PC-9 (cell line): ENCODE measurements around the gene SNRPD2. TPM values are rescaled to one million over a fixed set of nuclear protein-coding genes. Genes with fewer than 3 reads are reported as not detected.
A peak's percentile ranks its signal among the peaks of the same experiment; 100 is the strongest.

Experiments
- BruUV-seq: library from RNA; stranded (reverse); fragments of 400-500 nt; replicated peaks from 2 replicates; lab custom pipeline; 2021; lab: Mats Ljungman, UMichigan
- CTCF ChIA-PET: fragments of 300-600 bp; sonication (Branson Sonifier 250); formaldehyde crosslinking; loops from one replicate; lab custom pipeline; 2022; ENCODE audit warnings: antibody characterized with exemption; lab: Charles Lee
- POLR2A ChIA-PET: fragments of 300-600 bp; sonication (Branson Sonifier 250); formaldehyde crosslinking; loops from one replicate; lab custom pipeline; 2022; ENCODE audit warnings: antibody characterized with exemption; ENCODE audit not compliant: unreplicated experiment; lab: Charles Lee
- DNase-seq, 2 experiments: peaks; one replicate each; pipeline versions ENCODE4 v3.0.0 to v3.0.0-alpha.2; 2015 to 2022; ENCODE audit warnings: mixed read lengths in 1 of 2
- H2AFZ ChIP-seq: fragments of 200-600 bp; sonication (generic); 2 replicates; pipeline ENCODE4 v1.8.1; 2017; ENCODE audit warnings: antibody characterized with exemption
- H3F3A ChIP-seq: fragments of 200-600 bp; sonication (generic); 2 replicates; pipeline ENCODE4 v1.8.1; 2017; ENCODE audit warnings: antibody characterized with exemption, mild to moderate bottlenecking, low read depth; ENCODE audit not compliant: insufficient read depth
- H3K27ac ChIP-seq: fragments of 200-600 bp; sonication (generic); 2 replicates; pipeline ENCODE4 v1.6.1; 2016; ENCODE audit warnings: mixed run types
- H3K27me3 ChIP-seq: fragments of 200-600 bp; sonication (generic); 2 replicates; pipeline ENCODE4 v1.6.1; 2016; ENCODE audit warnings: low read depth, mixed run types; ENCODE audit not compliant: insufficient read depth
- H3K36me3 ChIP-seq: fragments of 200-600 bp; sonication (generic); 2 replicates; pipeline ENCODE4 v1.6.1; 2016; ENCODE audit warnings: low read depth, mixed run types
- H3K4me1 ChIP-seq: fragments of 200-600 bp; sonication (generic); replicated peaks from 2 replicates; pipeline ENCODE4 v1.6.1; 2016; ENCODE audit warnings: mixed run types; ENCODE audit not compliant: insufficient read depth
- H3K4me2 ChIP-seq: fragments of 200-600 bp; sonication (generic); 2 replicates; pipeline ENCODE4 v1.6.1; 2017; ENCODE audit warnings: mixed run types
- H3K4me3 ChIP-seq: fragments of 200-600 bp; sonication (generic); 2 replicates; pipeline ENCODE4 v1.6.1; 2016; ENCODE audit warnings: mixed run types
- H3K79me2 ChIP-seq: fragments of 200-600 bp; sonication (generic); 2 replicates; pipeline ENCODE4 v1.6.1; 2017; ENCODE audit warnings: low read depth, mixed run types
- H3K9me2 ChIP-seq: fragments of 200-600 bp; sonication (generic); 2 replicates; pipeline ENCODE4 v1.8.1; 2017; ENCODE audit warnings: mild to moderate bottlenecking; ENCODE audit not compliant: insufficient read depth
- H3K9me3 ChIP-seq: fragments of 200-600 bp; sonication (generic); 2 replicates; pipeline ENCODE4 v1.8.1; 2016; ENCODE audit warnings: low read depth; ENCODE audit not compliant: insufficient read depth
- H4K20me1 ChIP-seq: fragments of 200-600 bp; sonication (generic); 2 replicates; pipeline ENCODE4 v1.8.1; 2017; ENCODE audit not compliant: insufficient read depth
- EZH2 ChIP-seq: fragments of 200-600 bp; sonication (generic); IDR thresholded peaks from 2 replicates; pipeline ENCODE4 v1.8.0; 2017; ENCODE audit warnings: antibody characterized with exemption, low read depth
- intact Hi-C: fragments of 100-400 bp; cut with micrococcal nuclease; formaldehyde crosslinking; loops from one replicate; pipeline ENCODE4 v1.10.0; 2022; ENCODE audit not compliant: unreplicated experiment
- total RNA-seq: library from RNA; stranded (reverse); gene quantifications from 2 replicates; pipeline ENCODE4 v1.2.3, GENCODE V29; 2021
- TF ChIP-seq, protein P1 (sequence below): fragments of 200-600 bp; sonication (generic); conservative IDR thresholded peaks from 2 replicates; pipeline ENCODE4 v1.6.1; 2017; ENCODE audit warnings: mixed run types, antibody characterized with exemption, mild to moderate bottlenecking, moderate library complexity

The SNRPD2 gene
- total RNA-seq, 1 experiment from 2014 or later, result 740 TPM

- H3K27ac ChIP-seq, result no peak overlapping the region
Observed at GRCh38 chr19:45715139-45715538, 23.4 kb upstream of the SNRPD2 start.

DNA sequence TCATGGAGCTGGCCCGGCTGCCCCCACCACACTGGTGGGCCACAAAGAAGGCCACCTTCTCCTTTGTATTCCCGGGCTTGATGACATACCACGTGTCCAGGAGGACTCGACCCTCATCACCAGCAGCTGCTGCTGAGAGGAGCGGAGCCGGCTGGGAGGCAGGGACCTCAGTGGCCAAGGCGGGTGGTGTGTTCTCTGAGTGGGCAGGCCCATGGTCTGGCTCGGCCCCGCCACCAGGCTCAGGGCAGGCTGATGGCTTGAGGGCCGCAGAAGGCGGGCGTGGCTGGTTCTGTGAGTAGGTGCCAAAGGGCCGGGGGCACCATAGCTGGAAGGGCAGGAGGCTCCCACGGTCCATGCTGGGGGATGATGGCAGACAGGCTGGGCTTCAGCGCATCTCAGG lies 21.4 kb upstream of the SNRPD2 start:
- Histone ChIP-seq H3K4me1 (peaks cover 14% of the 10 kb centered on the region), H3K4me2 (no peak overlapping the region), H3K27me3 (no peaks in the 10 kb centered on the region), H4K20me1 (peaks cover 15% of the 10 kb centered on the region), H3K9me2 (no peaks in the 10 kb centered on the region), H3K36me3 (no peaks in the 10 kb centered on the region), H2AFZ (no peak overlapping the region), H3K9me3 (no peaks in the 10 kb centered on the region), H3F3A (peaks cover 26% of the 10 kb centered on the region), H3K27ac (no peak overlapping the region), H3K79me2 (peaks cover 73% of the 10 kb centered on the region), H3K4me3 (no peak overlapping the region)
- intact Hi-C loops, result no loop called here
- ChIA-PET POLR2A (interaction anchor here (0.9 kb wide), 1 partner anchor 36 kb away, joined by 12 read pairs; no protein-coding TSS in a partner anchor), CTCF (no interaction called here)
- DNase-seq, result no peak
- no TSS peak for BruUV-seq
- TF ChIP-seq EZH2, result no peak
- TF ChIP-seq, protein P1, sequence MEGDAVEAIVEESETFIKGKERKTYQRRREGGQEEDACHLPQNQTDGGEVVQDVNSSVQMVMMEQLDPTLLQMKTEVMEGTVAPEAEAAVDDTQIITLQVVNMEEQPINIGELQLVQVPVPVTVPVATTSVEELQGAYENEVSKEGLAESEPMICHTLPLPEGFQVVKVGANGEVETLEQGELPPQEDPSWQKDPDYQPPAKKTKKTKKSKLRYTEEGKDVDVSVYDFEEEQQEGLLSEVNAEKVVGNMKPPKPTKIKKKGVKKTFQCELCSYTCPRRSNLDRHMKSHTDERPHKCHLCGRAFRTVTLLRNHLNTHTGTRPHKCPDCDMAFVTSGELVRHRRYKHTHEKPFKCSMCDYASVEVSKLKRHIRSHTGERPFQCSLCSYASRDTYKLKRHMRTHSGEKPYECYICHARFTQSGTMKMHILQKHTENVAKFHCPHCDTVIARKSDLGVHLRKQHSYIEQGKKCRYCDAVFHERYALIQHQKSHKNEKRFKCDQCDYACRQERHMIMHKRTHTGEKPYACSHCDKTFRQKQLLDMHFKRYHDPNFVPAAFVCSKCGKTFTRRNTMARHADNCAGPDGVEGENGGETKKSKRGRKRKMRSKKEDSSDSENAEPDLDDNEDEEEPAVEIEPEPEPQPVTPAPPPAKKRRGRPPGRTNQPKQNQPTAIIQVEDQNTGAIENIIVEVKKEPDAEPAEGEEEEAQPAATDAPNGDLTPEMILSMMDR, result no peak

More at GRCh38 chr19:45715139-45715538, 23.4 kb upstream of the SNRPD2 start:
- Histone ChIP-seq H3K4me1 (peaks cover 27% of the 10 kb centered on the region), H3K4me3 (no peak overlapping the region; the same call in 1 of the 2 replicates), H2AFZ (no peak overlapping the region), H3K79me2 (peaks cover 91% of the 10 kb centered on the region), H3F3A (peaks cover 16% of the 10 kb centered on the region), H3K36me3 (peaks cover 8% of the 10 kb centered on the region; the same call in 1 of the 2 replicates), H4K20me1 (peaks cover 15% of the 10 kb centered on the region), H3K4me2 (peak overlapping the region; percentile 94; the same call in 1 of the 2 replicates), H3K9me3 (no peaks in the 10 kb centered on the region), H3K9me2 (no peaks in the 10 kb centered on the region), H3K27me3 (no peaks in the 10 kb centered on the region)
- TF ChIP-seq, protein P1, result no peak
- TF ChIP-seq EZH2, result no peak
- ChIA-PET CTCF (interaction anchor here (0.6 kb wide), 2 partner anchors 14 to 84 kb away, joined by 4 to 11 read pairs; no protein-coding TSS in a partner anchor), POLR2A (interaction anchor here (0.6 kb wide), 1 partner anchor 84 kb away, joined by 6 read pairs; no protein-coding TSS in a partner anchor)
- DNase-seq, result no peak
- BruUV-seq, result no TSS peak
- intact Hi-C loops, result no loop called here

- Histone ChIP-seq H3K4me2 (no peak overlapping the region), H3K79me2 (peaks cover 69% of the 10 kb centered on the region), H3K4me1 (peaks cover 9% of the 10 kb centered on the region), H3K36me3 (no peaks in the 10 kb centered on the region), H4K20me1 (peaks cover 15% of the 10 kb centered on the region), H3F3A (peaks cover 26% of the 10 kb centered on the region), H3K27ac (no peak overlapping the region), H3K9me3 (no peaks in the 10 kb centered on the region), H2AFZ (no peak overlapping the region), H3K4me3 (no peak overlapping the region), H3K9me2 (no peaks in the 10 kb centered on the region), H3K27me3 (no peaks in the 10 kb centered on the region)
- no TSS peak for BruUV-seq
- DNase-seq, result no peak
- POLR2A ChIA-PET, result interaction anchor here (0.7 kb wide), 1 partner anchor 27 kb away, joined by 3 read pairs; no protein-coding TSS in a partner anchor
- intact Hi-C loops, result no loop called here
- TF ChIP-seq EZH2, result no peak
- TF ChIP-seq, protein P1, result no peak
- CTCF ChIA-PET, result no interaction called here
Observed at GRCh38 chr19:45712699-45713067, 20.9 kb upstream of the SNRPD2 start.
